GM12864 (cell line): ENCODE data around the gene NT5C3B.
"Not testable (repeated sequence)": the region's sequence is repeated elsewhere in the genome, so short reads cannot be mapped to it uniquely, and the experiment has no call there.

Experiments
- DNase-seq: peaks from one replicate; pipeline ENCODE4 v3.0.0-alpha.2; 2011; ENCODE audit warnings: low read depth
- H3K4me3 ChIP-seq: 2 replicates; pipeline ENCODE4 v1.5.1; 2011; ENCODE audit warnings: mild to moderate bottlenecking, low read depth, low read length, control low read depth
- CTCF ChIP-seq: IDR thresholded peaks from 2 replicates; pipeline ENCODE4 v1.5.1; 2011; ENCODE audit warnings: low read depth, mild to moderate bottlenecking, moderate library complexity, low read length, control low read depth, inconsistent platforms; ENCODE audit errors: missing control alignments

NT5C3B gene

GRCh38 chr17:41837761-41838538, 1.9 kb upstream of the NT5C3B start, which contains the start of gene KLHL10:
Gene KLHL10, plus strand, starts transcription at chr17:41837825. Its CDS starts 108 bp downstream, at chr17:41837933.
- DNase-seq = no peak
- no peak for TF ChIP-seq CTCF

DNA sequence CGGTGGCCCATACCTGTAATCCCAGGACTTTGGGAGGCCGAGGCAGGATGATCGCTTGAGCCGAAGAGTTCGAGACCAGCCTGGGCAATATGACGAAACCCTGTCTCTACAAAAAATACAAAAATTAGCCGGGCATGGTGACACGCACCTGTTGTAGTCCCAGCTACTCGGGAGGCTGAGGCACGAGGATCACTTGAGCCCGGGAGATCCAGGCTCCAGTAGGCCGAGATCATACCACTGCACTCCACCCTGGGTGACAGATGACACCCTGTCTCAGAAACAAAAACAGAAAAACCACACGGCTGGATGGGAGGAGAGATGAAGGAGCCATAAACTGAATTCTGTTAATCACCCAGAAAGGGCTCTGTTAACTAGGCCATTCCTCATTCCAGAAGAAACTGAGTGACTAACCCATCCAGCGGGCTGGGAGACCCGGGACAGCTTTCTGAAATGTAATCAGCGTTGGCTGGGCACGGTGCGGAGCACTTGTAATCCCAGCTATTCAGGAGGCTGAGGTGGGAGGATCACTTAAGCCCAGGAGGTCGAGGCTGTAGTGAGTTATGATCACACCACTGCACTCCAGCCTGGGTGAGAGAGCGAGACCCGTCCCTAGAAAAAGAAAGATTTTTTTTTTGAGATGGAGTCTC, 641 bp upstream of the NT5C3B start:
- peak overlapping the region; percentile 73 for H3K4me3 ChIP-seq
- no peak for DNase-seq

More at GRCh38 chr17:41837761-41838538, 1.9 kb upstream of the NT5C3B start, which contains the start of gene KLHL10:
- peak within 1 kb of the TSS; percentile 73 for H3K4me3 ChIP-seq

DNA sequence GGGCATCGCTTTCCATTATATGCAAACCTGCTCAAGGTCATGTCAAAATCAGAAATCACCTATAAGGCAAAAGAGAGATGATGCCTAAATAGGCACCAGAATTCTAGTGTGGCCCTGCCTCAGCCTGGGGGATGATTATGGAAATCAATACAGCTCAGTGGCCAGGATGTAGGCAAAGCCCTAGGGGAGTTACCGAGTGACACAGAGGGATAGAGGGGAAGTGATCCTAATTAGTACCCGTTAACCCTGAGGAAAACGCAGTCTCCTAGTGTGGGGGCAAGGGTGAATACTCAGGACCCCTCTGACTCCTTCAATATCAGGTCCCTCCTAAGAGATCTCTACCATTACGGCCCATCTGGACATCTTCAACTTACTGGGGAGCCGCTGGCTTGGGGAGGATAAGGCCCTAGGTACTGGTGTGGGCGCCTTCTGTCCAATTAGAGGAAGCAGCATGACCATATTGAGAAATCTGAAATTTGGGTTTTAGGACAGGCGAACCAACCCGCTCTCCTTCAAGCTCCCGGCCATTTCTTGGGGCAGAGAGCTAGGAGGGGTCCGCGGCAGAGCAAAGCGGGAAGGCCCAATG, 725 bp downstream of the NT5C3B start:
- peak overlapping the region; percentile 73 for H3K4me3 ChIP-seq
- no peak for DNase-seq
- TF ChIP-seq CTCF = no peak

More for the DNA sequence above, 641 bp upstream of the NT5C3B start:
- TF ChIP-seq CTCF = no peak

- H3K4me3 ChIP-seq, DNase-seq: not testable (repeated sequence)
Observed at GRCh38 chr17:41829961-41830360, 6.1 kb downstream of the NT5C3B start.

DNA sequence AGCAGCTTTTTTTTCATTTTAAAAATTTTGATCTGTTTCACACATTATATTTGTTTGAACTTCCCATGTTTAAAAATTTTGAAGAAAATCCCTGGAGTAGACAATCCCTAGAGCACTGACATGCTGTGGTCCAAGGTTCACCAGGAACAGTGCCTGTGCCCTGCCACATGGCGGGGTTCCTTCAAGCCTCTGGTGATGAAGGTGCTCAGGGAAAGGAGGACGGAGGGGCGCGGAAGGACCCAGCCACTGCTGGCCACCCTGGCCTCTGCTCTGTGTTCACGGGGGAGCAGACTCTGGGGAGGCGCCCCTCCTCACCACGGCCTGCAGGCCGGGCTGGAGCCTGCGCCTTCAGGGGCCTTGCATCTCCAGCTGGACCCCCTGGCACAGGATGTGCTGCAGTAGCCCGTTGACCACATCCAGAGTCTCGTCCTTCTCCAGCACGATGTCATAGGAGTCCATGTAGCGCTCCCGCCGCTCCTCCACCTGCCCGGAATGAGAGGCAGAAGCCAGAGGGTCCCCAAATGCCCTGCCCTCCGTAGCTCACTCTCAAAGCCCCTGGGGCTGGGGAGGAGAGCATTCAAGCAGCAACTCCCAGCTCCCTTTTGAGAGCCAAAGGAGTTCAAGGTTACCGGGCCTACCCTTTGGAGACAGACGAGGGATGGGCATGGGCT, 10.7 kb downstream of the NT5C3B start:
- H3K4me3 ChIP-seq = no peak overlapping the region
- no peak for TF ChIP-seq CTCF
- no peak for DNase-seq

DNA sequence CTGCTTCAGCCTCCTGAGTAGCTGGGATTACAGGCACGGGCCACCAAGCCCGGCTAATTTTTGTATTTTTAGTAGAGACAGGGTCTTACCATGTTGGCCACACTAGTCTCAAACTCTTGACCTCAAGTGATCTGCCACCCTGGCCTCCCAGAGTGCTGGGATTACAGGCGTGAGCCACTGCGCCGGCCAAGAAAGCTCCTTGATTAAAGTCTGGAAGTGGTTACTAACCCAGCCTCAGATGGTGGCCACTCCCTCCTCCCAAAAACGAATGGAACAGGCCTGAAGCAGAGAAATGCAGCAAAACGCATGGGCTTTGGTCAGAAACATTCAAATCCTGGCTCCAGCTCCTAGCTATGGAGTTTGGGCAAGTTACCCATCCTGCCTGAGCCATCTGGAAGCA, 11.9 kb downstream of the NT5C3B start:
- H3K4me3 ChIP-seq = no peak overlapping the region
- DNase-seq = no peak
- TF ChIP-seq CTCF = no peak

- no peak overlapping the region for H3K4me3 ChIP-seq
- DNase-seq = no peak
- TF ChIP-seq CTCF = no peak
Observed at GRCh38 chr17:41823580-41823979, 12.5 kb downstream of the NT5C3B start.
